Measurements from ENCODE around the gene BLZF1.
"Not testable (repeated sequence)": the region's sequence is repeated elsewhere in the genome, so short reads cannot be mapped to it uniquely, and the experiment has no call there.

The BLZF1 gene

GRCh38 chr1:169340882-169341281 lies 27.1 kb upstream of the BLZF1 start:
- TF ChIP-seq CTCF (IDR thresholded peaks at IDR 0.05), result no peak
- no peak for DNase-seq (ENCODE audit: low spot score)
- no peak overlapping the region for H3K4me3 ChIP-seq
- no peak overlapping the region for H3K27ac ChIP-seq

GRCh38 chr1:169342096-169342495 lies 25.9 kb upstream of the BLZF1 start:
- DNase-seq (ENCODE audit: low spot score); H3K4me3 ChIP-seq; H3K27ac ChIP-seq: not testable (repeated sequence)

GRCh38 chr1:169345511-169345910 lies 22.5 kb upstream of the BLZF1 start:
- no peak overlapping the region for H3K27ac ChIP-seq
- no peak for DNase-seq (ENCODE audit: low spot score)
- TF ChIP-seq CTCF (IDR thresholded peaks at IDR 0.05), result no peak

GRCh38 chr1:169346036-169346589 lies 21.9 kb upstream of the BLZF1 start:
- no peak for TF ChIP-seq CTCF (IDR thresholded peaks at IDR 0.05)
- no peak overlapping the region for H3K27ac ChIP-seq
- no peak overlapping the region for H3K4me3 ChIP-seq
- DNase-seq (ENCODE audit: low spot score), result no peak

More at GRCh38 chr1:169345511-169345910, 22.5 kb upstream of the BLZF1 start:
- no peak overlapping the region for H3K4me3 ChIP-seq

- no peak for TF ChIP-seq CTCF (IDR thresholded peaks at IDR 0.05)
- DNase-seq (ENCODE audit: low spot score), result no peak
- Histone ChIP-seq H3K27ac (no peak overlapping the region), H3K4me3 (no peak overlapping the region)
Observed at GRCh38 chr1:169347688-169348382, 20.2 kb upstream of the BLZF1 start.

GRCh38 chr1:169348383-169349036 lies 19.5 kb upstream of the BLZF1 start:
- DNase-seq (ENCODE audit: low spot score), result no peak

GRCh38 chr1:169360415-169360814 lies 7.6 kb upstream of the BLZF1 start:
- Histone ChIP-seq H3K4me3 (no peak overlapping the region), H3K27ac (no peak overlapping the region)
- no peak for DNase-seq (ENCODE audit: low spot score)
- TF ChIP-seq CTCF (IDR thresholded peaks at IDR 0.05), result no peak

More at GRCh38 chr1:169348383-169349036, 19.5 kb upstream of the BLZF1 start:
- Histone ChIP-seq H3K27ac (no peak overlapping the region), H3K4me3 (no peak overlapping the region)
- peak; percentile 79 for TF ChIP-seq CTCF (IDR thresholded peaks at IDR 0.05)
